HG02623 (cell line): Measurements from ENCODE around the gene RACK1.

ENCODE experiments used
- ATAC-seq: cut with Tn5 transposase; IDR thresholded peaks from one replicate; pipeline ENCODE4 v1.9.1; 2021; ENCODE audit warnings: moderate library complexity; ENCODE audit not compliant: unreplicated experiment

The RACK1 gene

GRCh38 chr5:181234455-181235306, 9.0 kb downstream of the RACK1 start:
- ATAC-seq = no peak

GRCh38 chr5:181233801-181234454, 9.8 kb downstream of the RACK1 start:
- no peak for ATAC-seq

- no peak for ATAC-seq
These were observed 10.5 kb downstream of the RACK1 start for GRCh38 chr5:181233088-181233800.

GRCh38 chr5:181232593-181232992, 11.1 kb downstream of the RACK1 start:
- ATAC-seq = no peak

- ATAC-seq = no peak
These were observed 12.3 kb downstream of the RACK1 start for GRCh38 chr5:181231432-181231831.

GRCh38 chr5:181230551-181230950, 13.2 kb downstream of the RACK1 start:
- no peak for ATAC-seq

GRCh38 chr5:181229996-181230395, 13.7 kb downstream of the RACK1 start:
- no peak for ATAC-seq

- ATAC-seq = no peak
These were observed 19.1 kb downstream of the RACK1 start for GRCh38 chr5:181224390-181225229.

- peak; percentile 0 for ATAC-seq
These were observed 19.8 kb downstream of the RACK1 start for GRCh38 chr5:181223729-181224389.

- ATAC-seq = peak; percentile 60
These were observed 20.5 kb downstream of the RACK1 start, which contains the start of gene TRIM41 for GRCh38 chr5:181223058-181223728. Gene TRIM41 (plus strand): TSS chr5:181223281. CDS start chr5:181224000, 719 bp downstream.

- peak; percentile 1 for ATAC-seq
These were observed 21.1 kb downstream of the RACK1 start for GRCh38 chr5:181222630-181223057.

GRCh38 chr5:181221792-181222629, 21.7 kb downstream of the RACK1 start:
- peak; percentile 28 for ATAC-seq

- ATAC-seq = no peak
These were observed 22.5 kb downstream of the RACK1 start for GRCh38 chr5:181221105-181221791.

- ATAC-seq = no peak
These were observed 23.6 kb downstream of the RACK1 start for GRCh38 chr5:181220178-181220515.

- no peak for ATAC-seq
These were observed 24.2 kb downstream of the RACK1 start for GRCh38 chr5:181219262-181220177.

- no peak for ATAC-seq
These were observed 24.9 kb downstream of the RACK1 start for GRCh38 chr5:181218795-181219124.

GRCh38 chr5:181217803-181218062, 26.0 kb downstream of the RACK1 start:
- ATAC-seq = peak; percentile 9
